ENCODE results near the gene SPINDOC. TPM values are rescaled to one million over a fixed set of nuclear protein-coding genes. Genes with fewer than 3 reads are reported as not detected.

Gene SPINDOC
- total and polyA plus RNA-seq, 9 of the 15 experiments (the other 6 are each of a cell fraction or from before 2014, with no cell fraction given): 0.70 to 36.3 (median 19.6) TPM

GRCh38 chr11:63765688-63766241 lies 47.5 kb upstream of the SPINDOC start:
- H3K79me2 ChIP-seq (ENCODE audit: control insufficient read depth, insufficient read depth, low read length): peaks cover 19% of the 10 kb centered on the region
- no peak for FAIRE-seq
- no peak overlapping the region for H3K27ac ChIP-seq (ENCODE audit: extremely low read depth, low read depth, low read length)
- no peaks in the 10 kb centered on the region for H4K20me1 ChIP-seq (replicated peaks; ENCODE audit: control insufficient read depth, insufficient read depth, low read length)
- DNase-seq (ENCODE audit: extremely low read depth in 1 of 4, low spot score in 3 of 4): no peak
- ATAC-seq: no peak
- H2AFZ ChIP-seq (ENCODE audit: low read depth, low read length): no peak overlapping the region
- intact Hi-C loops (cut with micrococcal nuclease) (loop anchor here (5.0 kb wide), 4 partner anchors 47 to 387 kb away; partner anchors contain the start of genes MARK2, RCOR2 and SPINDOC), in situ Hi-C loops (cut with MboI) (loop anchor here (10.0 kb wide), 1 partner anchor 379 kb away; no protein-coding TSS in a partner anchor)
- ChIA-PET POLR2A (interaction anchor here (0.6 to 1.2 kb wide), 2 partner anchors 9 to 17 kb away, joined by 3 to 5 read pairs; no protein-coding TSS in a partner anchor), CTCF (ENCODE audit: low intra/inter-chr PET ratio) (no interaction called here)
- H3K9ac ChIP-seq (ENCODE audit: insufficient read depth in 1 of 2, low read depth in 2 of 2, low read length in 2 of 2): no peak overlapping the region
- H3K27me3 ChIP-seq (ENCODE audit: control insufficient read depth in 2 of 2, insufficient read depth in 2 of 2, low read length in 2 of 2): no peaks in the 10 kb centered on the region
- WGBS (ENCODE audit: insufficient coverage, low coverage, missing lambda C conversion rate): 93% methylated on average over 7 of the region's 18 CpGs
- BruUV-seq (replicated peaks): no TSS peak
- no peak overlapping the region for H3K4me3 ChIP-seq
- peaks cover 32% of the 10 kb centered on the region; the same call in 1 of the 3 replicates for H3K36me3 ChIP-seq (ENCODE audit: control insufficient read depth, insufficient read depth, low read length)
- H3K9me1 ChIP-seq (ENCODE audit: control insufficient read depth, insufficient read depth, low read length): no peaks in the 10 kb centered on the region
- H3K4me1 ChIP-seq (replicated peaks in 1 of 2; ENCODE audit: control insufficient read depth in 2 of 2, insufficient read depth in 2 of 2, low read length in 2 of 2): peaks cover 8 to 62% of the 10 kb centered on the region in 2 experiments
- no peaks in the 10 kb centered on the region for H3K9me3 ChIP-seq (replicated peaks; ENCODE audit: control insufficient read depth, insufficient read depth, low read depth, low read length)
- H3K4me2 ChIP-seq (ENCODE audit: insufficient read depth, low read length): no peak overlapping the region
- TF ChIP-seq HMG20B (CRISPR knock-in tag; IDR thresholded peaks at IDR 0.05) (no peak), TAF15 (IDR thresholded peaks at IDR 0.05; ENCODE audit: low read depth, low read length) (no peak), NKRF (IDR thresholded peaks at IDR 0.05; ENCODE audit: borderline replicate concordance) (no peak), HLTF (IDR thresholded peaks at IDR 0.05) (no peak), YBX1 (IDR thresholded peaks at IDR 0.05) (no peak), BRD4 (IDR thresholded peaks at IDR 0.05) (no peak), ZBTB40 (IDR thresholded peaks at IDR 0.05) (no peak), ZBTB40 (CRISPR knock-in tag; IDR thresholded peaks at IDR 0.05) (no peak), EZH2 (IDR thresholded peaks at IDR 0.05; ENCODE audit: borderline replicate concordance, low read depth, low read length) (no peak), RNF219 (CRISPR knock-in tag; IDR thresholded peaks at IDR 0.05) (no peak)

All from K562 (cell line).